Type B pancreatic cell (in vitro differentiated cells): ENCODE data around the gene PCBP3. TPM values are rescaled to one million over a fixed set of nuclear protein-coding genes. Genes with fewer than 3 reads are reported as not detected.

ENCODE experiments used
- DNase-seq: peaks from one replicate; pipeline ENCODE4 v3.0.0; 2021; ENCODE audit warnings: mixed read lengths; ENCODE audit not compliant: unreplicated experiment; ENCODE audit errors: extremely low spot score
- H3K27ac Mint-ChIP-seq: 2 replicates; pipeline ENCODE4 v1.8.0; 2021; ENCODE audit warnings: mild to moderate bottlenecking, mixed read lengths
- H3K27me3 Mint-ChIP-seq: 2 replicates; pipeline ENCODE4 v1.8.0; 2021; ENCODE audit warnings: mixed read lengths
- H3K36me3 Mint-ChIP-seq: 2 replicates; pipeline ENCODE4 v1.8.0; 2021; ENCODE audit warnings: mixed read lengths
- H3K4me1 Mint-ChIP-seq: one replicate; pipeline ENCODE4 v1.8.0; 2021; ENCODE audit warnings: mixed read lengths; ENCODE audit not compliant: unreplicated experiment
- H3K4me3 Mint-ChIP-seq: 2 replicates; pipeline ENCODE4 v1.8.0; 2021; ENCODE audit warnings: mild to moderate bottlenecking, mixed read lengths
- H3K9me3 Mint-ChIP-seq: 2 replicates; pipeline ENCODE4 v1.8.0; 2021; ENCODE audit warnings: mixed read lengths
- total RNA-seq: library from RNA; stranded (reverse); gene quantifications from 2 replicates; pipeline ENCODE4 v1.2.1, GENCODE V29; 2021; ENCODE audit warnings: low replicate concordance
- TF ChIP-seq, protein P1 (sequence below): fragments of 200-600 bp; sonication (generic); conservative IDR thresholded peaks from 2 replicates; pipeline ENCODE4 v1.5.0; 2021; ENCODE audit warnings: antibody characterized with exemption, mild to moderate bottlenecking

The PCBP3 gene
- total RNA-seq, 1 donor from 2014 or later = 5.5 TPM

DNA sequence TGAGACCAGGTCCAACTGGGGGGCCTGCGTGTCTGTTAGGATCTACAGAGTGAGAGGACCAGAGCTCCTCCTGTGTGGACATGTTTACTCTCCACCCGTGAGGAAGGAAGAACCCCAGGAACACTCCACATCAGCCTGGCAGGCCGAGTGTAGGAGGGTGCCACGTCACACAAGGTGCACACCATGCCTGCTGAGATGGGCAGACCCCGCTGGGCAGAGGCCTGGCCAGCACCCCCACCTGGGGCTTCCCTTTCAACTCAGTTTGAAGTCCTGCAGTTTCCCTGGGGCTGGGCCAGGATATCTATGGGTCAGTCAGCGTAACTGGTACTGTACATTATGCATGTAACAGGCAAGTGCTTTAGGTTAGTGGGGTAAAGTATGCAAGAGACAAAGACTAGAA, 30.1 kb upstream of the PCBP3 start:
- TF ChIP-seq, protein P1, sequence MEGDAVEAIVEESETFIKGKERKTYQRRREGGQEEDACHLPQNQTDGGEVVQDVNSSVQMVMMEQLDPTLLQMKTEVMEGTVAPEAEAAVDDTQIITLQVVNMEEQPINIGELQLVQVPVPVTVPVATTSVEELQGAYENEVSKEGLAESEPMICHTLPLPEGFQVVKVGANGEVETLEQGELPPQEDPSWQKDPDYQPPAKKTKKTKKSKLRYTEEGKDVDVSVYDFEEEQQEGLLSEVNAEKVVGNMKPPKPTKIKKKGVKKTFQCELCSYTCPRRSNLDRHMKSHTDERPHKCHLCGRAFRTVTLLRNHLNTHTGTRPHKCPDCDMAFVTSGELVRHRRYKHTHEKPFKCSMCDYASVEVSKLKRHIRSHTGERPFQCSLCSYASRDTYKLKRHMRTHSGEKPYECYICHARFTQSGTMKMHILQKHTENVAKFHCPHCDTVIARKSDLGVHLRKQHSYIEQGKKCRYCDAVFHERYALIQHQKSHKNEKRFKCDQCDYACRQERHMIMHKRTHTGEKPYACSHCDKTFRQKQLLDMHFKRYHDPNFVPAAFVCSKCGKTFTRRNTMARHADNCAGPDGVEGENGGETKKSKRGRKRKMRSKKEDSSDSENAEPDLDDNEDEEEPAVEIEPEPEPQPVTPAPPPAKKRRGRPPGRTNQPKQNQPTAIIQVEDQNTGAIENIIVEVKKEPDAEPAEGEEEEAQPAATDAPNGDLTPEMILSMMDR = no peak
- H3K9me3 Mint-ChIP-seq = no peaks in the 10 kb centered on the region
- no peak overlapping the region for H3K27ac Mint-ChIP-seq
- H3K4me3 Mint-ChIP-seq = no peak overlapping the region
- peaks cover 14% of the 10 kb centered on the region for H3K4me1 Mint-ChIP-seq
- H3K36me3 Mint-ChIP-seq = no peaks in the 10 kb centered on the region
- DNase-seq = no peak
- peaks cover 36% of the 10 kb centered on the region for H3K27me3 Mint-ChIP-seq

DNA sequence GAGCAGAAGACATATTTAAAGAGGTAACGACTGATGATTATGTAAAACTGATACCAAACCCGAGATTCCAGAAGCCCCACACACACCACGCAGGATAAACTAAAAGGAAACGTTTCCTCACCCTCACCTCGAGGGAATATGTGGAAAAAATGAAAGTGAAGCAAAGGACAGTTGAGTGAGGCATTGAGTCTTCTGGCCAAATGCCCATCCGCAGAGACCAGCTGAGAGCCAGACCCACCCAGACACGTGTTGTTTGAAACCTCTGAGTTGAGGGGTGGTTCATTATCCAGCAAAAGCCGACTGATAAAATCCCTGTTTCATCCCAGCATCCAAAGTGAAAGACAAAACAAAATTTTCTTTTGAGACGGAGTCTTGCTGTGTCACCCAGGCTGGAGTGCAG, 29.6 kb upstream of the PCBP3 start:
- Mint-ChIP-seq H3K4me3 (no peak overlapping the region), H3K27me3 (peaks cover 32% of the 10 kb centered on the region), H3K9me3 (no peaks in the 10 kb centered on the region), H3K27ac (no peak overlapping the region), H3K36me3 (no peaks in the 10 kb centered on the region), H3K4me1 (peaks cover 16% of the 10 kb centered on the region)
- TF ChIP-seq, protein P1 = no peak
- no peak for DNase-seq

DNA sequence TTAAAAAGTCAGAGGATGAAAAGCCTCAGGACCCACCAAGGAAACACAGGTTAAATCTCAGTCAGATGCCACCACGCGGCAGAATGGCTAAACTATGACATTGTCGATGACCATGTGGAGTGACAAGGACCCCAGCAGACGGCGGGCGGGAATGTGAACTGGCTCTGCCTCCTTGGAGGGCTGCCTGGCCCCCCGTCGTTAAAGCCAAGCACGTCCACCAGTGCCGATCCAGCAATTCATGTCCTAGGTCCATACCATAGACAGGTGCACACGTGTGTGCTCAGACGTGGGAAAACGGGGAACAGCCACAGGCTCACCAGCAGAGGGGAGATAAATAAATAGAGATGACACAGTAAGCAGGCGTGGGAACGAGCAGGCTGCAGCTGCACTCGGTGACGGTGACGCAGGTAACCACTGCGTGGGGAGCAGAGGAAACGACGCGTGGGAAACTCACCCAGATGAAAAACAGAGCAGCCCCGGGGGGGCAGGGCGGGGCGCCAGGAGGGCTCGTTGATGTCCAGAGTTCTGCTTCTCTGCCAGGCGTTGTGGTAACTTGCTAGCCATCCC, 28.3 kb upstream of the PCBP3 start:
- no peaks in the 10 kb centered on the region for H3K36me3 Mint-ChIP-seq
- H3K4me1 Mint-ChIP-seq = peaks cover 16% of the 10 kb centered on the region
- peaks cover 26% of the 10 kb centered on the region for H3K27me3 Mint-ChIP-seq
- DNase-seq = no peak
- peak overlapping the region; percentile 64 for H3K27ac Mint-ChIP-seq
- H3K4me3 Mint-ChIP-seq = no peak overlapping the region
- TF ChIP-seq, protein P1 = no peak
- H3K9me3 Mint-ChIP-seq = no peaks in the 10 kb centered on the region

DNA sequence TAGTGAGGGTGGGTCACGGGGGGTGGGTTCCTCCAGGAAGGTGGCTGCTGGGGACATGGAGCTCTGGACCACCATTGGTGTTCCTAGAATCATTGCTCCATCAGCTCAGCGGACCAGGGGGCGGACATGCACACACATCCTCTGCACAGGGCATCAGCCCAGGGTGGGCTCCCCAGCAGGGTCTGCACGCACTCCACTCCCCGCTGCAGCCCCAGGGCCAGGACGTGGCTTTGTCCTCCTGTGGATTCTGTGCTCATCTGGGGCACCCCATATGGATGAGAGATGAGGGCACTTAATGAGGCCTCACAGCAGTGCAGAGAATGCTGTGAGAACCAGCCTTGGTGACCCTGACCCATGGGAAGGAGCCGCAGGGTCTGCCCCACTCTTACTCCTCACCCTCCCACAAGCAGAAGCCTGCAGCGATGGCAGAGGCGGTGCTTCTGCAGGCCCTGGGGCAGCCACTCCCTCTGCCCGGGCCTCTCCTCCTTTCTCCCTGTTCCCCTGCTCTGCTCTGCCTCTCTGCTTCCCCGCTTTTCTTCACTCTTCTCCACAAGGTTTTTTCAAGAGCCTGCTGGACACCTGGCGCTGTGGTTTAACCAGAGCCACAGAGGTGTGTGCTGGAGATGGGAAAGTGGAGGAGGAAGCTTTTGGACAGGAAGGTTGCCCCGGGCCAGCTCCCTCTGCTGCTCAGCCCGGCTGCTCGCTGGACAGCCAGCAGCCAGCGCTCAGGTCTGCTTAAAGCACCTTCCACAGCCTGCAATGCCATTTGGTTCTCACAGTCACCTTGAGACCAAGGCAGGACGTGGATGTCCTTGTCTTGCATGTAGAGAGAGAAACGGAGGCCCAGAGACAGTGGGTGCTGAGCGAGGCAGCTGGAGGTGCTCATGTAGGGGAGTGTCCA, 26.3 kb upstream of the PCBP3 start:
- no peak overlapping the region for H3K27ac Mint-ChIP-seq
- TF ChIP-seq, protein P1 = no peak
- H3K36me3 Mint-ChIP-seq = no peaks in the 10 kb centered on the region
- H3K27me3 Mint-ChIP-seq = peaks cover 11% of the 10 kb centered on the region
- H3K4me1 Mint-ChIP-seq = peaks cover 16% of the 10 kb centered on the region
- H3K9me3 Mint-ChIP-seq = no peaks in the 10 kb centered on the region
- no peak overlapping the region for H3K4me3 Mint-ChIP-seq
- DNase-seq = no peak

DNA sequence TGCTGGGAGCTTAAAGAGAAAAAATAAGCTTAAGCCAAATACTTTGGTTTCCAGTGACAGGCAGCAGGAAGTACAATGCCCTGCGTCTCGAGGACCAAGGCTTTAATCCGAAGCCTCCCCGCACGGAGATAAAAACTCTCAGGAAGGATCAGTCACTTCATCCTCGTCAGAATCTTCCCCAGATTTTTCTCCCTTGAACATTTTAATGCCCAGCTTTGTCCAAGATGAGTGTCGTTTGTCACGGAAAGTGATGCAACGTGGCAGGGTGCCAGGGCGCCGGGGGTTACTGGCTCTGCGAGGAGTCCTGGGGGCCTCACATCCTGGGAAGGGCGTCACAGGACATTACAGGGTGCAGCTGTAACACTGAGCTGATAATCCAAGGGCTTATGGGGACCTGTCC, 25.2 kb upstream of the PCBP3 start:
- no peak for DNase-seq
- Mint-ChIP-seq H3K4me1 (peaks cover 16% of the 10 kb centered on the region), H3K4me3 (no peak overlapping the region), H3K27ac (no peak overlapping the region), H3K9me3 (no peaks in the 10 kb centered on the region), H3K27me3 (peaks cover 13% of the 10 kb centered on the region), H3K36me3 (no peaks in the 10 kb centered on the region)
- TF ChIP-seq, protein P1 = no peak
